ENCODE measurements around the gene PLS1. TPM values are rescaled to one million over a fixed set of nuclear protein-coding genes. Genes with fewer than 3 reads are reported as not detected.
"Not testable (repeated sequence)": the region's sequence is repeated elsewhere in the genome, so short reads cannot be mapped to it uniquely, and the experiment has no call there.

Gene PLS1
- total RNA-seq, 6 experiments from 2014 or later, result 0.64 to 1.4 (median 1.2) TPM

- peaks cover 4% of the 10 kb centered on the region; the same call in 1 of the 2 replicates for H3K36me3 Mint-ChIP-seq (ENCODE audit: low read depth)
- H3K27me3 Mint-ChIP-seq (ENCODE audit: insufficient read depth), result no peaks in the 10 kb centered on the region
- DNase-seq, result no peak
- no peaks in the 10 kb centered on the region for H3K9me3 Mint-ChIP-seq
- no peak overlapping the region for H3K27ac Mint-ChIP-seq
- H3K4me1 Mint-ChIP-seq (ENCODE audit: low read depth), result no peaks in the 10 kb centered on the region
- no peak for TF ChIP-seq CTCF (IDR thresholded peaks at IDR 0.05)
- no peak overlapping the region for H3K4me3 Mint-ChIP-seq
Observed at GRCh38 chr3:142563496-142563997, 32.6 kb upstream of the PLS1 start.

GRCh38 chr3:142566096-142566495 lies 30.1 kb upstream of the PLS1 start:
- no peak for DNase-seq
- Mint-ChIP-seq H3K27ac (no peak overlapping the region), H3K4me1 (ENCODE audit: low read depth) (0 out of 2 replicates have a peak, but pooled peaks cover 6% of the 10 kb centered on the region), H3K27me3 (ENCODE audit: insufficient read depth) (no peaks in the 10 kb centered on the region), H3K9me3 (no peaks in the 10 kb centered on the region), H3K4me3 (no peak overlapping the region), H3K36me3 (ENCODE audit: low read depth) (no peaks in the 10 kb centered on the region)
- no peak for TF ChIP-seq CTCF (IDR thresholded peaks at IDR 0.05)

GRCh38 chr3:142568393-142569017 lies 27.7 kb upstream of the PLS1 start:
- no peak for DNase-seq
- Mint-ChIP-seq H3K4me3 (no peak overlapping the region), H3K4me1 (ENCODE audit: low read depth) (0 out of 2 replicates have a peak, but pooled peaks cover 6% of the 10 kb centered on the region), H3K27me3 (ENCODE audit: insufficient read depth) (no peaks in the 10 kb centered on the region), H3K9me3 (no peaks in the 10 kb centered on the region), H3K36me3 (ENCODE audit: low read depth) (no peaks in the 10 kb centered on the region), H3K27ac (no peak overlapping the region)
- TF ChIP-seq CTCF (IDR thresholded peaks at IDR 0.05), result no peak

GRCh38 chr3:142569422-142569821 lies 26.8 kb upstream of the PLS1 start:
- H3K4me3 Mint-ChIP-seq; H3K36me3 Mint-ChIP-seq (ENCODE audit: low read depth); H3K27me3 Mint-ChIP-seq (ENCODE audit: insufficient read depth); H3K27ac Mint-ChIP-seq; H3K9me3 Mint-ChIP-seq; DNase-seq; H3K4me1 Mint-ChIP-seq (ENCODE audit: low read depth): not testable (repeated sequence)

GRCh38 chr3:142574223-142574622 lies 22.0 kb upstream of the PLS1 start:
- DNase-seq; H3K27me3 Mint-ChIP-seq (ENCODE audit: insufficient read depth); H3K4me3 Mint-ChIP-seq; H3K9me3 Mint-ChIP-seq; H3K27ac Mint-ChIP-seq; H3K36me3 Mint-ChIP-seq (ENCODE audit: low read depth): not testable (repeated sequence)
- H3K4me1 Mint-ChIP-seq (ENCODE audit: low read depth), result peaks cover 44% of the 10 kb centered on the region

GRCh38 chr3:142574665-142575064 lies 21.5 kb upstream of the PLS1 start:
- peaks cover 2% of the 10 kb centered on the region; the same call in 1 of the 2 replicates for H3K27me3 Mint-ChIP-seq (ENCODE audit: insufficient read depth)
- H3K27ac Mint-ChIP-seq, result no peak overlapping the region
- H3K4me1 Mint-ChIP-seq (ENCODE audit: low read depth), result peaks cover 47% of the 10 kb centered on the region
- peaks cover 6% of the 10 kb centered on the region; the same call in 1 of the 2 replicates for H3K36me3 Mint-ChIP-seq (ENCODE audit: low read depth)
- no peak for TF ChIP-seq CTCF (IDR thresholded peaks at IDR 0.05)
- no peak overlapping the region for H3K4me3 Mint-ChIP-seq
- H3K9me3 Mint-ChIP-seq, result no peaks in the 10 kb centered on the region
- no peak for DNase-seq
